ENCODE results near the gene MUC3A. TPM values are rescaled to one million over a fixed set of nuclear protein-coding genes. Genes with fewer than 3 reads are reported as not detected.

Gene MUC3A
- total and polyA plus RNA-seq, 2 of the 8 experiments (the other 6 are each of a cell fraction or from before 2014, with no cell fraction given), result 15.4 to 43.9 TPM

DNA sequence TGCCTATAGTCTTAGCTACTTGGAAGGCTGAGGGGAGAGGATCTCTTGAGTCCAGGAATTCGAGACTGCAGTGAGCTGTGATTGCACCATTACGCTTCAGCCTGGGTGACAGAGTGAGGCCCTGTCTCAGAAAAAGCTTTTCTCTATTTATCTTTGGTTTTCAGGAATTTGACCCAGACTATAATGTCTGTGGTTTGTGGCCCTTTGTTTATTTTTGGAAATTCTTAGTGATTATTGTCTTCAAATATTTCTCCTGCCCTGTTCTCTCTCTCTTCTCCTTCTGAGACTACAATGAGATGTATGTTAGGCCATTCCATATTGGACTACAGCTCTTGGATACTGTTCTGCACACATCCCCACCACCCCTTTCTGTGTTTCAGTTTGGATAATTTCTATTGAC is 24.7 kb downstream of the MUC3A start:
- Histone ChIP-seq H3K14ac (ENCODE audit: insufficient read length) (no peak overlapping the region), H2BK12ac (ENCODE audit: low read depth, low read length) (no peak overlapping the region), H3K4ac (replicated peaks; ENCODE audit: insufficient read length, low read depth, low read length) (no peak overlapping the region), H3K4me1 (replicated peaks in 1 of 4; ENCODE audit: control insufficient read depth in 3 of 4, insufficient read depth in 4 of 4, low read length in 3 of 4) (no peaks in the 10 kb centered on the region), H3K9me3 (ENCODE audit: insufficient read depth in 2 of 2, low read depth in 1 of 2, low read length in 1 of 2) (no peaks in the 10 kb centered on the region), H4K5ac (ENCODE audit: insufficient read length, low read depth, low read length) (no peak overlapping the region), H3K18ac (ENCODE audit: extremely low read depth, low read length) (no peak overlapping the region), H4K8ac (ENCODE audit: extremely low read depth, insufficient read depth, low read length) (no peak overlapping the region), H3K23me2 (ENCODE audit: low read depth, low read length) (no peaks in the 10 kb centered on the region), H2AFZ (ENCODE audit: low read length) (no peak overlapping the region), H3K79me1 (ENCODE audit: low read depth, low read length) (no peaks in the 10 kb centered on the region; the same call in 1 of the 2 replicates), H2BK15ac (ENCODE audit: low read length) (no peak overlapping the region), H3K27ac (ENCODE audit: low read depth, low read length) (no peak overlapping the region), H3K4me3 (ENCODE audit: extremely low read depth in 1 of 4, insufficient read depth in 2 of 4, low read depth in 3 of 4, low read length in 4 of 4) (no peak overlapping the region), H3K56ac (replicated peaks; ENCODE audit: insufficient read length, low read depth, low read length) (no peak overlapping the region), H2AK5ac (ENCODE audit: low read depth, low read length) (no peak overlapping the region), H4K20me1 (replicated peaks in 1 of 2; ENCODE audit: control insufficient read depth in 1 of 2, insufficient read depth in 2 of 2, low read length in 2 of 2) (no peaks in the 10 kb centered on the region), H2BK120ac (replicated peaks; ENCODE audit: low read depth, low read length) (no peak overlapping the region), H4K91ac (replicated peaks; ENCODE audit: insufficient read length, low read length) (no peak overlapping the region), H3K4me2 (ENCODE audit: insufficient read depth in 1 of 2, low read depth in 2 of 2, low read length in 2 of 2) (no peak overlapping the region), H3K79me2 (ENCODE audit: control insufficient read depth in 1 of 2, insufficient read depth in 2 of 2, low read length in 2 of 2) (no peaks in the 10 kb centered on the region), H2BK5ac (ENCODE audit: low read depth, low read length) (no peak overlapping the region), H2BK20ac (ENCODE audit: low read length) (no peak overlapping the region), H3K27me3 (replicated peaks in 1 of 4; ENCODE audit: control insufficient read depth in 3 of 4, extremely low read depth in 1 of 4, insufficient read depth in 3 of 4, low read length in 3 of 4) (no peaks in the 10 kb centered on the region), H3K9ac (replicated peaks in 1 of 4; ENCODE audit: extremely low read depth in 1 of 4, low read depth in 3 of 4, low read length in 3 of 4) (no peak overlapping the region), H3K36me3 (ENCODE audit: control insufficient read depth in 2 of 4, insufficient read depth in 4 of 4, low read length in 3 of 4) (no peaks in the 10 kb centered on the region), H3K23ac (ENCODE audit: insufficient read length) (no peak overlapping the region)
- DNase-seq (ENCODE audit: low read depth in 1 of 2, low spot score in 2 of 2), result no peak
- TF ChIP-seq, protein P1, sequence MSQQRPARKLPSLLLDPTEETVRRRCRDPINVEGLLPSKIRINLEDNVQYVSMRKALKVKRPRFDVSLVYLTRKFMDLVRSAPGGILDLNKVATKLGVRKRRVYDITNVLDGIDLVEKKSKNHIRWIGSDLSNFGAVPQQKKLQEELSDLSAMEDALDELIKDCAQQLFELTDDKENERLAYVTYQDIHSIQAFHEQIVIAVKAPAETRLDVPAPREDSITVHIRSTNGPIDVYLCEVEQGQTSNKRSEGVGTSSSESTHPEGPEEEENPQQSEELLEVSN (IDR thresholded peaks at IDR 0.05), result no peak
- no peak for TF ChIP-seq BRCA1 (IDR thresholded peaks at IDR 0.05; ENCODE audit: low read depth, low read length)
- no peak for TF ChIP-seq KDM5A (IDR thresholded peaks at IDR 0.05; ENCODE audit: low read length)
- no peak for TF ChIP-seq RBBP5 (IDR thresholded peaks at IDR 0.05; ENCODE audit: borderline replicate concordance, low read depth, low read length)
- TF ChIP-seq SP2 (IDR thresholded peaks at IDR 0.05; ENCODE audit: low read length), result no peak
- TF ChIP-seq RAD21 (IDR thresholded peaks at IDR 0.05 in 1 of 2, conservative IDR thresholded peaks at IDR 0.05 in 1 of 2; ENCODE audit: low read depth in 2 of 2, low read length in 2 of 2), result no peak
- no peak for FAIRE-seq
- CTCF ChIA-PET (ENCODE audit: partially characterized antibody), result interaction anchor here (0.5 to 4.5 kb wide), 13 partner anchors 8 to 155 kb away, joined by 3 to 21 read pairs (median 4); partner anchors contain the start of gene MUC3A
- WGBS, 2 experiments (ENCODE audit: extremely low coverage in 1 of 2, insufficient coverage in 1 of 2, insufficient read length in 1 of 2, insufficient replicate concordance in 2 of 2, low coverage in 1 of 2, low lambda C conversion rate in 2 of 2, missing lambda C conversion rate in 1 of 2), result 92% methylated on average over 2 of the region's 2 CpGs; no CpG with 5 or more reads in 1 of the 2 experiments
- POLR2A ChIA-PET (ENCODE audit: partially characterized antibody), result interaction anchor here (0.6 to 2.1 kb wide), 4 partner anchors 23 to 79 kb away, joined by 3 to 7 read pairs (median 3); partner anchors contain the start of gene MUC3A

All from H1 (cell line).